ENCODE measurements around the gene ATP6V0A4. TPM values are rescaled to one million over a fixed set of nuclear protein-coding genes. Genes with fewer than 3 reads are reported as not detected.

ATP6V0A4 gene
- total RNA-seq, 1 experiment from 2014 or later: not detected

DNA sequence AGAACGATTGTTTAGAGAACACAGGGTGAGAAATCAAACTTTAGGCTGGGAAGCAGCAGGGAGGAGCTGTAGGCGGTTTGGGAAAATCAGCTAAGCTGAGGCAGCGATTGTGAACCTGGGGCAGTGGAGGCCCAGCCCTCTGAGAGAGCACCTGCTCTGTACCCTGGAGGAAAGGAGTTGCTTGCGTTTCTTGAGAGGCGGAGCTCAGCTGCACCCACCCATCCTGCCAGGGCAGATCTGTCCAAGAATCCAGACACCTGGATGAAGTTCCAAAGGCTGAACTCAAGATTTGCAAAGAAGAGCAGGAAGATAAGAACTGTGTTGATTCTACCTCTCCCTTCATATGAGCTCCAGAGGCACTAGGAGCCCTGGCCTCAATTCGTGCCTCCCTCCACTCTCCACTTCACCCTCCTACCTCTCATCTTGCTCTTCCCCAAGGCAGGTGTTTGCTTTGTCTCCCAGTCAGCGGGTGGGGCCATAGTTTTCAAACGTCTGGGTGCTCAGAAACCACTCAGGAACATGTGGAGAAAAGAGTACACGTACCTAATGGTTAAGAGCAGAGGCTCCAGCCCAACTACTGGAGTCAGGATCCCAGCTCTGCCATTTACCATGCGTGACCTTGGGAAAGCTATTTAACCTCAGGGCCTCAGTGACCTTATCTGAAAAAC lies 21.7 kb downstream of the ATP6V0A4 start:
- intact Hi-C loops (cut with micrococcal nuclease; ENCODE audit: unreplicated experiment): no loop called here
- H3K4me3 ChIP-seq (ENCODE audit: low read depth, low read length, poor library complexity, severe bottlenecking): no peak overlapping the region
- CTCF ChIA-PET: no interaction called here
- no peaks in the 10 kb centered on the region for H3K4me1 ChIP-seq (ENCODE audit: insufficient read depth, low read length, poor library complexity, severe bottlenecking)
- H3K27ac ChIP-seq (ENCODE audit: low read depth, low read length, poor library complexity, severe bottlenecking): no peak overlapping the region
- POLR2A ChIA-PET (ENCODE audit: low non-redundant PET): no interaction called here
- DNase-seq (ENCODE audit: low spot score): no peak
- BruUV-seq (replicated peaks): no TSS peak
- TF ChIP-seq, protein P1, sequence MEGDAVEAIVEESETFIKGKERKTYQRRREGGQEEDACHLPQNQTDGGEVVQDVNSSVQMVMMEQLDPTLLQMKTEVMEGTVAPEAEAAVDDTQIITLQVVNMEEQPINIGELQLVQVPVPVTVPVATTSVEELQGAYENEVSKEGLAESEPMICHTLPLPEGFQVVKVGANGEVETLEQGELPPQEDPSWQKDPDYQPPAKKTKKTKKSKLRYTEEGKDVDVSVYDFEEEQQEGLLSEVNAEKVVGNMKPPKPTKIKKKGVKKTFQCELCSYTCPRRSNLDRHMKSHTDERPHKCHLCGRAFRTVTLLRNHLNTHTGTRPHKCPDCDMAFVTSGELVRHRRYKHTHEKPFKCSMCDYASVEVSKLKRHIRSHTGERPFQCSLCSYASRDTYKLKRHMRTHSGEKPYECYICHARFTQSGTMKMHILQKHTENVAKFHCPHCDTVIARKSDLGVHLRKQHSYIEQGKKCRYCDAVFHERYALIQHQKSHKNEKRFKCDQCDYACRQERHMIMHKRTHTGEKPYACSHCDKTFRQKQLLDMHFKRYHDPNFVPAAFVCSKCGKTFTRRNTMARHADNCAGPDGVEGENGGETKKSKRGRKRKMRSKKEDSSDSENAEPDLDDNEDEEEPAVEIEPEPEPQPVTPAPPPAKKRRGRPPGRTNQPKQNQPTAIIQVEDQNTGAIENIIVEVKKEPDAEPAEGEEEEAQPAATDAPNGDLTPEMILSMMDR (conservative IDR thresholded peaks at IDR 0.05; ENCODE audit: low read depth, low read length): no peak
- no peak for TF ChIP-seq EZH2 (IDR thresholded peaks at IDR 0.05; ENCODE audit: borderline replicate concordance, low read depth, low read length, poor library complexity, severe bottlenecking)
- peaks cover 29% of the 10 kb centered on the region for H3K27me3 ChIP-seq (replicated peaks; ENCODE audit: insufficient read depth, low read depth, low read length, poor library complexity)
- H3K9me3 ChIP-seq (ENCODE audit: low read depth, low read length, poor library complexity, severe bottlenecking): no peaks in the 10 kb centered on the region
- no peaks in the 10 kb centered on the region for H3K36me3 ChIP-seq (ENCODE audit: insufficient read depth, low read length, poor library complexity, severe bottlenecking)

DNA sequence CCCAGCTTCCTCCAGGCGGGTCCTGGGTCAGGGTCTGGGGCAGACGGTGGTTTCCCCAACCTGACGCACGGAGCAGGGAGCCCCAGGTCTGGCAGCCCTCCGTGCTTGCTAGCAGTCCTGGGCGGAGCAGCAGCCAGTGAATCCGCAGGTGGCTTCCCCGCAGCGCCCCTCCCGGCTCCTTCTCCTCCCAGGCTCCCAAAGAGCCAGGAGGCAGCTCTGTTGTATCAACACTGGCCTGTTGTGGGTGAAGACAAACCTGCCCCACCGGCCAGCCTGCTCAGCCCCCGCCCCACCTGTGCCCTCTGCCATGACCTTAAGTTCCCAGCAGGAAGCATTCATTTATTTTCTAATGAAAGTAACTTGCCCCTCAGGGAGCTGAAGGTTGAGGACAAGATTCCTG lies 24.2 kb downstream of the ATP6V0A4 start:
- Histone ChIP-seq H3K9me3 (ENCODE audit: low read depth, low read length, poor library complexity, severe bottlenecking) (no peaks in the 10 kb centered on the region), H3K27me3 (replicated peaks; ENCODE audit: insufficient read depth, low read depth, low read length, poor library complexity) (peaks cover 53% of the 10 kb centered on the region), H3K4me1 (ENCODE audit: insufficient read depth, low read length, poor library complexity, severe bottlenecking) (no peaks in the 10 kb centered on the region), H3K4me3 (ENCODE audit: low read depth, low read length, poor library complexity, severe bottlenecking) (no peak overlapping the region), H3K27ac (ENCODE audit: low read depth, low read length, poor library complexity, severe bottlenecking) (no peak overlapping the region), H3K36me3 (ENCODE audit: insufficient read depth, low read length, poor library complexity, severe bottlenecking) (no peaks in the 10 kb centered on the region)
- CTCF ChIA-PET: no interaction called here
- TF ChIP-seq, protein P1 (conservative IDR thresholded peaks at IDR 0.05; ENCODE audit: low read depth, low read length): no peak
- TF ChIP-seq EZH2 (IDR thresholded peaks at IDR 0.05; ENCODE audit: borderline replicate concordance, low read depth, low read length, poor library complexity, severe bottlenecking): no peak
- intact Hi-C loops (cut with micrococcal nuclease; ENCODE audit: unreplicated experiment): no loop called here
- POLR2A ChIA-PET (ENCODE audit: low non-redundant PET): no interaction called here
- DNase-seq (ENCODE audit: low spot score): no peak
- no TSS peak for BruUV-seq (replicated peaks)

DNA sequence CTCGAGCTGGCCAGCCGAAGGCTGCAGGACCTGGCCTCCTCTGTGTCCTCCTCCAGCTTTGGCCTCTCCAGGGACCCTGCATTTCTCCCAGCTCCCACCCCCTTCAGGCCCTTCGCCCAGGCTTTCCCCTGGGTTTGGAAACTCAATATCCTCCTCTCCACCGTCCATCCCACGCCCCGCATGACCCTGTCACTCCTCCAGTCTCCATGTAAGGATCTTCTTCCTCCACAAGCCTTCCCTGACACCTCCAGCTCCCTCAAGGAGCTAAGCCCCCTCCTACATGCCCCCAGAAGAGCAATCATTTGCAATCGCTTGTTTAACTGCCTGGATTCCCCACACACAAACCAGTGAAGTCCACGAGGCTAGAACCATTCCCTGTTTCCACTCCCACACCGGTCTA lies 24.8 kb downstream of the ATP6V0A4 start:
- CTCF ChIA-PET: no interaction called here
- no peaks in the 10 kb centered on the region for H3K9me3 ChIP-seq (ENCODE audit: low read depth, low read length, poor library complexity, severe bottlenecking)
- POLR2A ChIA-PET (ENCODE audit: low non-redundant PET): no interaction called here

More for the DNA sequence above, 24.8 kb downstream of the ATP6V0A4 start:
- no peaks in the 10 kb centered on the region for H3K36me3 ChIP-seq (ENCODE audit: insufficient read depth, low read length, poor library complexity, severe bottlenecking)
- DNase-seq (ENCODE audit: low spot score): no peak
- TF ChIP-seq, protein P1 (conservative IDR thresholded peaks at IDR 0.05; ENCODE audit: low read depth, low read length): no peak
- no peak for TF ChIP-seq EZH2 (IDR thresholded peaks at IDR 0.05; ENCODE audit: borderline replicate concordance, low read depth, low read length, poor library complexity, severe bottlenecking)
- H3K4me3 ChIP-seq (ENCODE audit: low read depth, low read length, poor library complexity, severe bottlenecking): no peak overlapping the region
- H3K4me1 ChIP-seq (ENCODE audit: insufficient read depth, low read length, poor library complexity, severe bottlenecking): no peaks in the 10 kb centered on the region
- no TSS peak for BruUV-seq (replicated peaks)
- intact Hi-C loops (cut with micrococcal nuclease; ENCODE audit: unreplicated experiment): no loop called here
- H3K27me3 ChIP-seq (replicated peaks; ENCODE audit: insufficient read depth, low read depth, low read length, poor library complexity): peaks cover 60% of the 10 kb centered on the region
- no peak overlapping the region for H3K27ac ChIP-seq (ENCODE audit: low read depth, low read length, poor library complexity, severe bottlenecking)

Measured in A673 (cell line).